Thyroid gland (tissue), 4 donors: ENCODE results near the gene TIAL1.

Source experiments
- CTCF ChIP-seq, 6 experiments: fragments of 200-600 bp in 3 of 6; fragments of 450-650 bp in 3 of 6; sonication (generic) in 3 of 6; IDR thresholded peaks; one replicate each; pipeline ENCODE4 v1.5.1; 2016 to 2019; ENCODE audit warnings: antibody characterized with exemption in 6 of 6, mild to moderate bottlenecking in 2 of 6, inconsistent platforms in 1 of 6, moderate library complexity in 1 of 6
- POLR2A ChIP-seq, 2 donors: fragments of 450-650 bp; IDR thresholded peaks; one replicate each; pipeline ENCODE4 v1.6.1; 2017; ENCODE audit warnings: antibody characterized with exemption in 2 of 2, mild to moderate bottlenecking in 2 of 2, moderate library complexity in 1 of 2

- TF ChIP-seq CTCF (IDR thresholded peaks at IDR 0.05) (no peak), POLR2A (IDR thresholded peaks at IDR 0.05) (no peak)
Observed at GRCh38 chr10:119539359-119539825, 57.4 kb downstream of the TIAL1 start.
